Body of pancreas (tissue), 4 donors: ENCODE results near the gene PGLYRP4.

Experiments used
- POLR2A ChIP-seq, 3 donors: fragments of 450-650 bp; IDR thresholded peaks; one replicate each; pipeline ENCODE4 v1.6.1; 2016; ENCODE audit warnings: antibody characterized with exemption in 3 of 3, mild to moderate bottlenecking in 2 of 3
- TF ChIP-seq, protein P1 (sequence below), 7 experiments: fragments of 450-650 bp in 4 of 7; fragments of 200-600 bp in 3 of 7; sonication (generic) in 3 of 7; IDR thresholded peaks; one replicate each; pipeline ENCODE4 v1.5.1; 2016 to 2019; ENCODE audit warnings: antibody characterized with exemption in 7 of 7

DNA sequence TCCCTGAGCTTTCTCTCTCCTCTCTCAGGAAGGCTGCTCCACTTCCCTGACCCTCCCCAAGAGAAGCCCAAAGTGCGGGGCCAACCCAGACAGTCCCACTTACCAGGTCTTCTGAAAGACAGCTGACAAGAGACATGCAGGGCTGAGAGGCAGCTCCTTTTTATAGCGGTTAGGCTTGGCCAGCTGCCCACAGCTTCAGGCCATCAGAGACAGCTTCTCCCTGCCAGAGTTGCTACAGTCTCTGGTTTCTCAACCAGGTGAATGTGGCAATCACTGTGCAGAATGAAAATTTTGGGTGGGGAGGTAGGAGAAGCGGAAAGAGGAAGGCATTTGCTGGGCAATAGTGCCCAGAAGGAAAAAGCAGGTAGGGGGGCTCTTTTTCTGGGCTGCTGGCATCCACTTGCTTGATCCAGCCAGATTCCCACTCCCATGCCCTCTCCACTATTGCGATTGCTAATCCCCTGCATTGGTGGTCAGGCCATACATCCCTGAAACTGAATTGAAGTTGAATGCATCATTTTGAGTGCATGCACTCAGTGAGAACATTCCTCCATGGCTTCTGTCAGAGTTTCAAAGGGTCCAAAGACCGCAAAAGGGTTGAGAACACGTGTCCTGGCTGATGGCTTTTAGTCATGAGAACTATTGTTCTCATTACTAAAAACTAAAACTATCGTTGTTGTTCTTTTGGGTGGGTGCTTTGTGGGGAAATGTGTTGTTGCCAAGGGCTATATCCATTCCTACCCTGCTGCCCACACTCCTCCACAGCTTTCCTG, 42.5 kb upstream of the PGLYRP4 start, which contains the start of gene S100A8:
- TF ChIP-seq, protein P1, sequence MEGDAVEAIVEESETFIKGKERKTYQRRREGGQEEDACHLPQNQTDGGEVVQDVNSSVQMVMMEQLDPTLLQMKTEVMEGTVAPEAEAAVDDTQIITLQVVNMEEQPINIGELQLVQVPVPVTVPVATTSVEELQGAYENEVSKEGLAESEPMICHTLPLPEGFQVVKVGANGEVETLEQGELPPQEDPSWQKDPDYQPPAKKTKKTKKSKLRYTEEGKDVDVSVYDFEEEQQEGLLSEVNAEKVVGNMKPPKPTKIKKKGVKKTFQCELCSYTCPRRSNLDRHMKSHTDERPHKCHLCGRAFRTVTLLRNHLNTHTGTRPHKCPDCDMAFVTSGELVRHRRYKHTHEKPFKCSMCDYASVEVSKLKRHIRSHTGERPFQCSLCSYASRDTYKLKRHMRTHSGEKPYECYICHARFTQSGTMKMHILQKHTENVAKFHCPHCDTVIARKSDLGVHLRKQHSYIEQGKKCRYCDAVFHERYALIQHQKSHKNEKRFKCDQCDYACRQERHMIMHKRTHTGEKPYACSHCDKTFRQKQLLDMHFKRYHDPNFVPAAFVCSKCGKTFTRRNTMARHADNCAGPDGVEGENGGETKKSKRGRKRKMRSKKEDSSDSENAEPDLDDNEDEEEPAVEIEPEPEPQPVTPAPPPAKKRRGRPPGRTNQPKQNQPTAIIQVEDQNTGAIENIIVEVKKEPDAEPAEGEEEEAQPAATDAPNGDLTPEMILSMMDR (IDR thresholded peaks at IDR 0.05), result no peak
- no peak for TF ChIP-seq POLR2A (IDR thresholded peaks at IDR 0.05)
